HepG2 (cell line): Measurements from ENCODE around the gene NSD2. TPM values are rescaled to one million over a fixed set of nuclear protein-coding genes. Genes with fewer than 3 reads are reported as not detected.
A peak's percentile ranks its signal among the peaks of the same experiment; 100 is the strongest.

Experiments
- HNF4A ChIP-seq: sonication (generic); formaldehyde crosslinking; IDR thresholded peaks from 2 replicates; pipeline ENCODE4 v1.4.0; 2020; ENCODE audit warnings: missing genetic modification reagents
- HOXA7 ChIP-seq: sonication (generic); formaldehyde crosslinking; IDR thresholded peaks from 2 replicates; pipeline ENCODE4 v1.8.1; 2022; ENCODE audit warnings: mild to moderate bottlenecking, missing genetic modification reagents, moderate library complexity
- KAT2B ChIP-seq: fragments of 150-350 bp; IDR thresholded peaks from 2 replicates; pipeline ENCODE4 v1.6.1; 2014; ENCODE audit warnings: low read depth, low read length, borderline replicate concordance
- MAFG ChIP-seq: sonication (generic); formaldehyde crosslinking; IDR thresholded peaks from 2 replicates; pipeline ENCODE4 v1.5.1; 2020; ENCODE audit warnings: mild to moderate bottlenecking, missing genetic modification reagents
- SALL1 ChIP-seq: sonication (generic); formaldehyde crosslinking; IDR thresholded peaks from 2 replicates; pipeline ENCODE4 v1.8.0; 2022; ENCODE audit warnings: mild to moderate bottlenecking, missing genetic modification reagents
- SIX1 ChIP-seq: sonication (generic); formaldehyde crosslinking; IDR thresholded peaks from 2 replicates; pipeline ENCODE4 v1.4.0; 2020; ENCODE audit warnings: missing genetic modification reagents, borderline replicate concordance
- TARDBP ChIP-seq: sonication (generic); formaldehyde crosslinking; IDR thresholded peaks from 2 replicates; pipeline ENCODE4 v1.8.0; 2022; ENCODE audit warnings: mild to moderate bottlenecking, missing genetic modification reagents
- TEAD3 ChIP-seq: optimal IDR thresholded peaks from 2 replicates; pipeline ENCODE3; 2016; ENCODE audit warnings: borderline replicate concordance
- polyA plus RNA-seq, 8 experiments: library from polyadenylated mRNA; depleted of rRNA in 3 of 8; stranded (reverse) in 7 of 8; unstranded in 1 of 8; fragments of >200 nt; fragmentation: Illumina TruSeq in 4 of 8; extraction: Trizol in 4 of 8; gene quantifications; 2 replicates each; pipeline versions ENCODE4 v1.2.1 to v1.2.3, GENCODE V29; 2011 to 2016; ENCODE audit warnings: low read depth in 4 of 8, missing spikeins in 1 of 8, mixed read lengths in 1 of 8; ENCODE audit not compliant: insufficient read depth in 1 of 8
- total RNA-seq, 5 experiments: library from RNA; depleted of rRNA; stranded (reverse); fragments of >200 nt; fragmentation: Illumina TruSeq; extraction: Trizol; gene quantifications; 2 replicates each; pipeline ENCODE4 v1.2.3, GENCODE V29; 2016; ENCODE audit warnings: low read depth in 1 of 5
- TF ChIP-seq, protein P1 (sequence below): sonication (generic); formaldehyde crosslinking; IDR thresholded peaks from 2 replicates; pipeline ENCODE4 v1.4.0; 2020; ENCODE audit warnings: low read depth, missing genetic modification reagents
- TF ChIP-seq, protein P2 (sequence below): sonication (generic); formaldehyde crosslinking; IDR thresholded peaks from 2 replicates; pipeline ENCODE4 v1.4.0; 2020; ENCODE audit warnings: mild to moderate bottlenecking, missing genetic modification reagents
- TF ChIP-seq, protein P3 (sequence below): sonication (generic); formaldehyde crosslinking; conservative IDR thresholded peaks from 2 replicates; pipeline ENCODE4 v1.4.0; 2020; ENCODE audit warnings: mild to moderate bottlenecking, missing genetic modification reagents, moderate library complexity
- TF ChIP-seq, protein P4 (sequence below): sonication (generic); formaldehyde crosslinking; IDR thresholded peaks from 2 replicates; pipeline ENCODE4 v1.4.0; 2020; ENCODE audit warnings: missing genetic modification reagents, borderline replicate concordance
- TF ChIP-seq, protein P5 (sequence below): sonication (generic); formaldehyde crosslinking; IDR thresholded peaks from 2 replicates; pipeline ENCODE4 v1.4.0; 2020; ENCODE audit warnings: missing genetic modification reagents

Gene NSD2
- total and polyA plus RNA-seq, 2 of the 13 experiments (the other 11 are each of a cell fraction or from before 2014, with no cell fraction given), result 22.0 to 65.9 TPM

DNA sequence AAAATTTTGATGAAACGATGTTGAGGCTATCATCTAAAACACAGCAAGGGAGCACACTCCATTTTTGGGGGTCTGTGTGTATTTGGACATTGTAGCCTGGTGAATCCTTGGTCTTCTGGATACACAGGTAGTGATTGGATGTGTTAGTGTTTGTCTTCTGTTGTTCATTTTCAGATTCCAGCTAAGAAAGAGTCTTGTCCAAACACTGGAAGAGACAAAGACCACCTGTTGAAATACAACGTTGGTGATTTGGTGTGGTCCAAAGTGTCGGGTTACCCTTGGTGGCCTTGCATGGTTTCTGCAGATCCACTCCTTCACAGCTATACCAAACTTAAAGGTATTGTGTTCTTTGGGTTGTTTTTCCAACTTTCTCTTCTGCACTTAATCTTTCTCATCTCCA lies 32.8 kb downstream of the NSD2 start (continued):
- TF ChIP-seq, protein P1, sequence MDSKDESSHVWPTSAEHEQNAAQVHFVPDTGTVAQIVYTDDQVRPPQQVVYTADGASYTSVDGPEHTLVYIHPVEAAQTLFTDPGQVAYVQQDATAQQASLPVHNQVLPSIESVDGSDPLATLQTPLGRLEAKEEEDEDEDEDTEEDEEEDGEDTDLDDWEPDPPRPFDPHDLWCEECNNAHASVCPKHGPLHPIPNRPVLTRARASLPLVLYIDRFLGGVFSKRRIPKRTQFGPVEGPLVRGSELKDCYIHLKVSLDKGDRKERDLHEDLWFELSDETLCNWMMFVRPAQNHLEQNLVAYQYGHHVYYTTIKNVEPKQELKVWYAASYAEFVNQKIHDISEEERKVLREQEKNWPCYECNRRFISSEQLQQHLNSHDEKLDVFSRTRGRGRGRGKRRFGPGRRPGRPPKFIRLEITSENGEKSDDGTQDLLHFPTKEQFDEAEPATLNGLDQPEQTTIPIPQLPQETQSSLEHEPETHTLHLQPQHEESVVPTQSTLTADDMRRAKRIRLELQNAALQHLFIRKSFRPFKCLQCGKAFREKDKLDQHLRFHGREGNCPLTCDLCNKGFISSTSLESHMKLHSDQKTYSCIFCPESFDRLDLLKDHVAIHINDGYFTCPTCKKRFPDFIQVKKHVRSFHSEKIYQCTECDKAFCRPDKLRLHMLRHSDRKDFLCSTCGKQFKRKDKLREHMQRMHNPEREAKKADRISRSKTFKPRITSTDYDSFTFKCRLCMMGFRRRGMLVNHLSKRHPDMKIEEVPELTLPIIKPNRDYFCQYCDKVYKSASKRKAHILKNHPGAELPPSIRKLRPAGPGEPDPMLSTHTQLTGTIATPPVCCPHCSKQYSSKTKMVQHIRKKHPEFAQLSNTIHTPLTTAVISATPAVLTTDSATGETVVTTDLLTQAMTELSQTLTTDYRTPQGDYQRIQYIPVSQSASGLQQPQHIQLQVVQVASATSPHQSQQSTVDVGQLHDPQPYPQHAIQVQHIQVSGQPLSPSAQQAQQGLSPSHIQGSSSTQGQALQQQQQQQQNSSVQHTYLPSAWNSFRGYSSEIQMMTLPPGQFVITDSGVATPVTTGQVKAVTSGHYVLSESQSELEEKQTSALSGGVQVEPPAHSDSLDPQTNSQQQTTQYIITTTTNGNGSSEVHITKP (CRISPR knock-in tag), result 0 out of 2 replicates have a peak, but pooled peaks have one; percentile 66
- TF ChIP-seq TEAD3, result peak; percentile 5
- peak; percentile 93 for TF ChIP-seq SIX1
- TF ChIP-seq, protein P2, sequence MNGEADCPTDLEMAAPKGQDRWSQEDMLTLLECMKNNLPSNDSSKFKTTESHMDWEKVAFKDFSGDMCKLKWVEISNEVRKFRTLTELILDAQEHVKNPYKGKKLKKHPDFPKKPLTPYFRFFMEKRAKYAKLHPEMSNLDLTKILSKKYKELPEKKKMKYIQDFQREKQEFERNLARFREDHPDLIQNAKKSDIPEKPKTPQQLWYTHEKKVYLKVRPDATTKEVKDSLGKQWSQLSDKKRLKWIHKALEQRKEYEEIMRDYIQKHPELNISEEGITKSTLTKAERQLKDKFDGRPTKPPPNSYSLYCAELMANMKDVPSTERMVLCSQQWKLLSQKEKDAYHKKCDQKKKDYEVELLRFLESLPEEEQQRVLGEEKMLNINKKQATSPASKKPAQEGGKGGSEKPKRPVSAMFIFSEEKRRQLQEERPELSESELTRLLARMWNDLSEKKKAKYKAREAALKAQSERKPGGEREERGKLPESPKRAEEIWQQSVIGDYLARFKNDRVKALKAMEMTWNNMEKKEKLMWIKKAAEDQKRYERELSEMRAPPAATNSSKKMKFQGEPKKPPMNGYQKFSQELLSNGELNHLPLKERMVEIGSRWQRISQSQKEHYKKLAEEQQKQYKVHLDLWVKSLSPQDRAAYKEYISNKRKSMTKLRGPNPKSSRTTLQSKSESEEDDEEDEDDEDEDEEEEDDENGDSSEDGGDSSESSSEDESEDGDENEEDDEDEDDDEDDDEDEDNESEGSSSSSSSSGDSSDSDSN (CRISPR knock-in tag), result no peak
- TF ChIP-seq KAT2B, result no peak
- TF ChIP-seq HOXA7 (CRISPR knock-in tag), result no peak
- TF ChIP-seq MAFG, result no peak
- 0 out of 2 replicates have a peak, but pooled peaks have one; percentile 1 for TF ChIP-seq SALL1
- TF ChIP-seq HNF4A (CRISPR knock-in tag), result peak; percentile 54; the same call in 1 of the 2 replicates
- TF ChIP-seq, protein P3, sequence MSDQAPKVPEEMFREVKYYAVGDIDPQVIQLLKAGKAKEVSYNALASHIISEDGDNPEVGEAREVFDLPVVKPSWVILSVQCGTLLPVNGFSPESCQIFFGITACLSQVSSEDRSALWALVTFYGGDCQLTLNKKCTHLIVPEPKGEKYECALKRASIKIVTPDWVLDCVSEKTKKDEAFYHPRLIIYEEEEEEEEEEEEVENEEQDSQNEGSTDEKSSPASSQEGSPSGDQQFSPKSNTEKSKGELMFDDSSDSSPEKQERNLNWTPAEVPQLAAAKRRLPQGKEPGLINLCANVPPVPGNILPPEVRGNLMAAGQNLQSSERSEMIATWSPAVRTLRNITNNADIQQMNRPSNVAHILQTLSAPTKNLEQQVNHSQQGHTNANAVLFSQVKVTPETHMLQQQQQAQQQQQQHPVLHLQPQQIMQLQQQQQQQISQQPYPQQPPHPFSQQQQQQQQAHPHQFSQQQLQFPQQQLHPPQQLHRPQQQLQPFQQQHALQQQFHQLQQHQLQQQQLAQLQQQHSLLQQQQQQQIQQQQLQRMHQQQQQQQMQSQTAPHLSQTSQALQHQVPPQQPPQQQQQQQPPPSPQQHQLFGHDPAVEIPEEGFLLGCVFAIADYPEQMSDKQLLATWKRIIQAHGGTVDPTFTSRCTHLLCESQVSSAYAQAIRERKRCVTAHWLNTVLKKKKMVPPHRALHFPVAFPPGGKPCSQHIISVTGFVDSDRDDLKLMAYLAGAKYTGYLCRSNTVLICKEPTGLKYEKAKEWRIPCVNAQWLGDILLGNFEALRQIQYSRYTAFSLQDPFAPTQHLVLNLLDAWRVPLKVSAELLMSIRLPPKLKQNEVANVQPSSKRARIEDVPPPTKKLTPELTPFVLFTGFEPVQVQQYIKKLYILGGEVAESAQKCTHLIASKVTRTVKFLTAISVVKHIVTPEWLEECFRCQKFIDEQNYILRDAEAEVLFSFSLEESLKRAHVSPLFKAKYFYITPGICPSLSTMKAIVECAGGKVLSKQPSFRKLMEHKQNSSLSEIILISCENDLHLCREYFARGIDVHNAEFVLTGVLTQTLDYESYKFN (CRISPR knock-in tag), result peak; percentile 76
- TF ChIP-seq, protein P4, sequence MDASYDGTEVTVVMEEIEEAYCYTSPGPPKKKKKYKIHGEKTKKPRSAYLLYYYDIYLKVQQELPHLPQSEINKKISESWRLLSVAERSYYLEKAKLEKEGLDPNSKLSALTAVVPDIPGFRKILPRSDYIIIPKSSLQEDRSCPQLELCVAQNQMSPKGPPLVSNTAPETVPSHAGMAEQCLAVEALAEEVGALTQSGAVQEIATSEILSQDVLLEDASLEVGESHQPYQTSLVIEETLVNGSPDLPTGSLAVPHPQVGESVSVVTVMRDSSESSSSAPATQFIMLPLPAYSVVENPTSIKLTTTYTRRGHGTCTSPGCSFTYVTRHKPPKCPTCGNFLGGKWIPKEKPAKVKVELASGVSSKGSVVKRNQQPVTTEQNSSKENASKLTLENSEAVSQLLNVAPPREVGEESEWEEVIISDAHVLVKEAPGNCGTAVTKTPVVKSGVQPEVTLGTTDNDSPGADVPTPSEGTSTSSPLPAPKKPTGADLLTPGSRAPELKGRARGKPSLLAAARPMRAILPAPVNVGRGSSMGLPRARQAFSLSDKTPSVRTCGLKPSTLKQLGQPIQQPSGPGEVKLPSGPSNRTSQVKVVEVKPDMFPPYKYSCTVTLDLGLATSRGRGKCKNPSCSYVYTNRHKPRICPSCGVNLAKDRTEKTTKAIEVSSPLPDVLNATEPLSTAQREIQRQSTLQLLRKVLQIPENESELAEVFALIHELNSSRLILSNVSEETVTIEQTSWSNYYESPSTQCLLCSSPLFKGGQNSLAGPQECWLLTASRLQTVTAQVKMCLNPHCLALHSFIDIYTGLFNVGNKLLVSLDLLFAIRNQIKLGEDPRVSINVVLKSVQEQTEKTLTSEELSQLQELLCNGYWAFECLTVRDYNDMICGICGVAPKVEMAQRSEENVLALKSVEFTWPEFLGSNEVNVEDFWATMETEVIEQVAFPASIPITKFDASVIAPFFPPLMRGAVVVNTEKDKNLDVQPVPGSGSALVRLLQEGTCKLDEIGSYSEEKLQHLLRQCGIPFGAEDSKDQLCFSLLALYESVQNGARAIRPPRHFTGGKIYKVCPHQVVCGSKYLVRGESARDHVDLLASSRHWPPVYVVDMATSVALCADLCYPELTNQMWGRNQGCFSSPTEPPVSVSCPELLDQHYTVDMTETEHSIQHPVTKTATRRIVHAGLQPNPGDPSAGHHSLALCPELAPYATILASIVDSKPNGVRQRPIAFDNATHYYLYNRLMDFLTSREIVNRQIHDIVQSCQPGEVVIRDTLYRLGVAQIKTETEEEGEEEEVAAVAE (CRISPR knock-in tag), result 0 out of 2 replicates have a peak, but pooled peaks have one; percentile 17
- TF ChIP-seq, protein P5, sequence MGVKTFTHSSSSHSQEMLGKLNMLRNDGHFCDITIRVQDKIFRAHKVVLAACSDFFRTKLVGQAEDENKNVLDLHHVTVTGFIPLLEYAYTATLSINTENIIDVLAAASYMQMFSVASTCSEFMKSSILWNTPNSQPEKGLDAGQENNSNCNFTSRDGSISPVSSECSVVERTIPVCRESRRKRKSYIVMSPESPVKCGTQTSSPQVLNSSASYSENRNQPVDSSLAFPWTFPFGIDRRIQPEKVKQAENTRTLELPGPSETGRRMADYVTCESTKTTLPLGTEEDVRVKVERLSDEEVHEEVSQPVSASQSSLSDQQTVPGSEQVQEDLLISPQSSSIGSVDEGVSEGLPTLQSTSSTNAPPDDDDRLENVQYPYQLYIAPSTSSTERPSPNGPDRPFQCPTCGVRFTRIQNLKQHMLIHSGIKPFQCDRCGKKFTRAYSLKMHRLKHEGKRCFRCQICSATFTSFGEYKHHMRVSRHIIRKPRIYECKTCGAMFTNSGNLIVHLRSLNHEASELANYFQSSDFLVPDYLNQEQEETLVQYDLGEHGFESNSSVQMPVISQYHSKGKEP, result no peak
- 0 out of 2 replicates have a peak, but pooled peaks have one; percentile 22 for TF ChIP-seq TARDBP (CRISPR knock-in tag)
